PC-3 (cell line): Measurements from ENCODE around the gene ELAPOR1.

Experiments used
- CTCF ChIP-seq: fragments of 300-600 bp; sonication (generic); conservative IDR thresholded peaks from 2 replicates; pipeline ENCODE4 v1.5.1; 2017; ENCODE audit warnings: antibody characterized with exemption, low read depth, mild to moderate bottlenecking, low read length
- EZH2 ChIP-seq: fragments of 300-600 bp; sonication (generic); IDR thresholded peaks from one replicate; pipeline ENCODE4 v1.6.1; 2017; ENCODE audit warnings: antibody characterized with exemption, mild to moderate bottlenecking, low read length; ENCODE audit not compliant: unreplicated experiment
- EZH2phosphoT487 ChIP-seq: fragments of 300-600 bp; sonication (generic); IDR thresholded peaks from 2 replicates; pipeline ENCODE4 v1.6.1; 2018; ENCODE audit warnings: mild to moderate bottlenecking, antibody characterized with exemption, low read length, borderline replicate concordance

GRCh38 chr1:109120356-109120755 is 6.4 kb downstream of the ELAPOR1 start:
- TF ChIP-seq CTCF (no peak), EZH2 (no peak), EZH2phosphoT487 (no peak)
